D721Med (cell line): ENCODE measurements around the gene SLC35F4.

Experiments used
- DNase-seq: peaks from one replicate; pipeline ENCODE4 v3.0.0; 2011; ENCODE audit warnings: low spot score; ENCODE audit not compliant: insufficient read length
- FAIRE-seq: peaks from 2 replicates; lab custom pipeline; 2011; peaks lifted over from hg19 to GRCh38; lab: Jason Lieb, UNC
- TF ChIP-seq, protein P1 (sequence below): IDR thresholded peaks from 2 replicates; pipeline ENCODE4 v1.5.1; 2012; ENCODE audit warnings: mild to moderate bottlenecking, control low read depth; ENCODE audit not compliant: insufficient read depth; ENCODE audit errors: missing control alignments

Gene SLC35F4

DNA sequence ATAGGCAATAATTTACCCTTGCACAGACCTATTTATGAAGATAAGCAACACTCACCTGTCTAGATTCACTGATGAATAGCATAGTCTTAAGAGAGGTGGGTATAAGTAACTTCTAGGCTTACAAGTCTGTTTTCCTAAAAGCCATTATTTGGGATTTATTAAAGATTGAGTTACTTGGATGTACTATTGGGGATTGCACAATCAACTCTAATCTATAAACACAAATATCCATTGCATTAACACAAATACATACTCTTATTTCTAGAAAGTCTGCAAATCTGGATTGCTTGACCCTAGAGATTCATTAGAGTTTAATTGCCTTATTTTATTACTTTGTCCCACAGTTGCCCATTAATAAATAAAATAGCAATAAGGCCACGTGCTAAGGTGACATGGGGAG lies 224.1 kb downstream of the SLC35F4 start:
- TF ChIP-seq, protein P1, sequence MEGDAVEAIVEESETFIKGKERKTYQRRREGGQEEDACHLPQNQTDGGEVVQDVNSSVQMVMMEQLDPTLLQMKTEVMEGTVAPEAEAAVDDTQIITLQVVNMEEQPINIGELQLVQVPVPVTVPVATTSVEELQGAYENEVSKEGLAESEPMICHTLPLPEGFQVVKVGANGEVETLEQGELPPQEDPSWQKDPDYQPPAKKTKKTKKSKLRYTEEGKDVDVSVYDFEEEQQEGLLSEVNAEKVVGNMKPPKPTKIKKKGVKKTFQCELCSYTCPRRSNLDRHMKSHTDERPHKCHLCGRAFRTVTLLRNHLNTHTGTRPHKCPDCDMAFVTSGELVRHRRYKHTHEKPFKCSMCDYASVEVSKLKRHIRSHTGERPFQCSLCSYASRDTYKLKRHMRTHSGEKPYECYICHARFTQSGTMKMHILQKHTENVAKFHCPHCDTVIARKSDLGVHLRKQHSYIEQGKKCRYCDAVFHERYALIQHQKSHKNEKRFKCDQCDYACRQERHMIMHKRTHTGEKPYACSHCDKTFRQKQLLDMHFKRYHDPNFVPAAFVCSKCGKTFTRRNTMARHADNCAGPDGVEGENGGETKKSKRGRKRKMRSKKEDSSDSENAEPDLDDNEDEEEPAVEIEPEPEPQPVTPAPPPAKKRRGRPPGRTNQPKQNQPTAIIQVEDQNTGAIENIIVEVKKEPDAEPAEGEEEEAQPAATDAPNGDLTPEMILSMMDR: no peak
- FAIRE-seq: no peak

DNA sequence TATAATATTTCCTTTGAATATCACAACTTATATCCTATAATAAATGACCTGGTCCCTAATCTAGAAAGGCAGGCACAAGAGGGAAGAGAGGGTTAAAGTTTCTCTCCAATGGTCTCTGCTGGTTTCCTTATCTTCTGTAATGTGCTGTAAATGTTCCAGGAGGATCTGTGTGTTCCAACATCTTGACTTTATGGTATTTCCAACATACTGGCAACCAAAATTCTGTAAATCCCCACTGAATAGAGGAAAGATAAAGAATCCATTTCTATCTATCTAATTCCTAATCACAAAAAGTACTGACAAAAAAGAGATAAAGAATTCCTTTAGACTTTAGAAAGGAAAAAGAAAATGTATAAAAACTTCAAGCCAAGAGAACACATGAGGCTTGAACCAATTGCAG lies 225.9 kb downstream of the SLC35F4 start:
- DNase-seq: no peak
- no peak for FAIRE-seq
- TF ChIP-seq, protein P1: no peak

More for the DNA sequence above, 224.1 kb downstream of the SLC35F4 start:
- no peak for DNase-seq

DNA sequence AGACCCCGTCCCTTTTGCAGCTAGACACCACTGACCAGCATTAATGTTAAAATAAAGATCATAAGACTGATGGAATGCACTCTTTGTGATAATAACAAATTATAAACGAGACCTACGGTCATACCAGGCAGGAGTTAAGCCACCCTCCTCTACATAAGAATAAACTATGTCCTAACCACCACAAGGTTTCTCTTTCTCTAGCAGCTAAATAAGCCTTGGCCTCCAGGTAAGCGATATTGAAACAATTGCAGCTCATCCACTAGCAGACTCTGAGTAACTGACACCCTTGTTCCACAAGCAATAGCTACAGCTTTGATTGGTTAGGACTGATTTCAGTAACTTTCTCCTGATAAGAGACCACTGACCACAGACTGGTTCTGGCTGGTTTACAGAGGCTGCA lies 228.0 kb downstream of the SLC35F4 start:
- TF ChIP-seq, protein P1: no peak
- DNase-seq (no peak), FAIRE-seq (no peak)

DNA sequence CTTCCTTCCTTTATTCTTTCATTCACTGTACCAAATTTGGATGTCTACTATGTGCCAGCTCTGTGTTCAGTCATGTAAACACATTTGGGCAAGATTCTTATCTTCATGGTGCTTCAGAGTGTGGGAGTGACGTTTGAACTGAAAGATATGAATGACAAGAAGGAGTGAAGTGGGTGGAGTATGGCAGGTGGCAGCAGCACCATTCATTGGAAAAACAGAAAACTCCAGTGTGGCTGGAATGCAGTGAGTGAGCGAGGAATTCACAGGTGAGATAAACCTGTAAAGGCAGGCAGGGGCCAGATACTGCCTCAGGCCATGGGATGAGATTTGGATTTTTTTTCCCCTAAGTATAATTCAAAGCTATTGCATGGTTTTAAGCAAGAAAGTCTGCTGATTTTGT lies 231.6 kb downstream of the SLC35F4 start:
- FAIRE-seq (no peak), DNase-seq (no peak)
- TF ChIP-seq, protein P1: no peak

DNA sequence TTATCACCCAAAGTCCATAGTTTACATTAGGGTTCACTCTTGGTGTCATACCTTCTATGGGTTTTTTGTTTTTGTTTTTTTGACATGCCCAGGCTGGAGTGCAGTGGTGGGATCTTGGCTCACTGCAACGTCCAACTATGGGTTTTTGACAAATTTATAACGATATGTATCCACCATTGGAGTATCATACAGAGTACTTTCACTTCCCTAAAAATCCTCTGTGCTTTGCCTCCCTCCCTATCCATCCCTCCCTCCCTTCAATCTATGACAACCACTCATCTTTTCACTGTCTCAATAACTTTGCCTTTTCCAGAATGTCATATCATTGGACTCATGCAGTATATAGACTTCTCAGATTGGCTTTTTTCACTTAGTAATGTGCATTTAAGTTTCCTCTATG lies 233.2 kb downstream of the SLC35F4 start:
- TF ChIP-seq, protein P1: no peak
- no peak for DNase-seq
- FAIRE-seq: no peak

DNA sequence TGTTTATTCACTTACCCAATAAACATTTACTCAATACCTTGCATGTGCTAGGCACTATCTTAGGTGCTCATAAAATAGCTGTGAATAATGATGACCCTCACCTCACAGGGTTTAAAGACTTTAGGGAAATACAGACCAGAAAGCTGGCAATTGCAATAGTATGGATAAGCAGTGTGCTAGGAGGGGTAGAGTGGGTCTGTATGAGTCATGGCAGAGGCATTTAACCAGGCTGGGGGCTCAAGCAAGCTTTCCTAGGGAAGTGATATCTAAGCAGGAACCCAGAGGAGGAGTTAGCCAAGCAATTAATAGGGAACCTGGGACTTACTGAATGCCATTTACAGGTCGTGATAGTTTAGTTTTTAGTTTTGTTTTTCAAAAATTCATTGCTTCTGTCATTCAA lies 248.4 kb downstream of the SLC35F4 start:
- FAIRE-seq: no peak
- no peak for DNase-seq
- TF ChIP-seq, protein P1: no peak

DNA sequence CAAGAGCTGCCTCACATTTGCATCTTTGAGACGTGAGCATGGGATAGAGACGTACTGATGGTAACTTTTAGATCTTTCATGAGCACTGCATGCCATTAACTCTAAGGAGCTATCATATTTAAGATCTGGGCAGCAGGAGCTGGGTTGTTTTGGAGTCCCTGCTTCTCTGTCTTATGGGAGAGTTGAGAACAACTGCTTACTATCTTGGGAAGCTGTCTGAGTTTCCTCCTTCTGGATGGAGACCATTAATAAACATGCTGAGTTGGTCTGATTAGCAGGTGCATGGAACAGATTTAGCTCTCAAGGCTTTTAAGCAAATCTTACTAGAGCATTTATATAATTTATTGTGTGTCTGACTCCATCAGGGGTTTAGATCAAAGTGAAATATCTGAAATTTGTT lies 252.9 kb downstream of the SLC35F4 start:
- DNase-seq (no peak), FAIRE-seq (no peak)
- TF ChIP-seq, protein P1: no peak
